DND-41 (cell line): Measurements from ENCODE around the gene GUCA2A.
A peak's percentile ranks its signal among the peaks of the same experiment; 100 is the strongest.

Experiments
- ATAC-seq: fragments of 200-7000 bp; cut with Tn5 transposase; 3 replicates; pipeline ENCODE4 v1.9.1; 2021; ENCODE audit warnings: low read depth; ENCODE audit not compliant: insufficient read depth
- DNase-seq: peaks from one replicate; pipeline ENCODE4 v3.0.0-alpha.2; 2020
- H2AFZ ChIP-seq: 2 replicates; pipeline ENCODE4 v1.6.0; 2012; ENCODE audit warnings: low read depth, low read length
- H3K27ac ChIP-seq: 2 replicates; pipeline ENCODE4 v1.5.1; 2012; ENCODE audit warnings: low read length, inconsistent platforms
- H3K27me3 ChIP-seq: fragments of 200-600 bp; sonication (generic); 2 replicates; pipeline ENCODE4 v1.6.0; 2012; ENCODE audit warnings: low read length, mild to moderate bottlenecking, inconsistent platforms; ENCODE audit not compliant: insufficient read depth, poor library complexity
- H3K36me3 ChIP-seq: 2 replicates; pipeline ENCODE4 v1.5.1; 2012; ENCODE audit warnings: low read length, inconsistent platforms; ENCODE audit not compliant: insufficient read depth
- H3K4me1 ChIP-seq: 2 replicates; pipeline ENCODE4 v1.5.1; 2012; ENCODE audit warnings: mild to moderate bottlenecking, low read length; ENCODE audit not compliant: insufficient read depth
- H3K4me2 ChIP-seq: 2 replicates; pipeline ENCODE4 v1.6.0; 2012; ENCODE audit warnings: mild to moderate bottlenecking, moderate library complexity, low read length, inconsistent platforms; ENCODE audit not compliant: insufficient read depth
- H3K4me3 ChIP-seq, 2 experiments: fragments of 200-600 bp in 1 of 2; shearing (Covaris generic) in 1 of 2; 2 replicates each; pipeline ENCODE4 v1.5.1; 2012 to 2016; ENCODE audit warnings: inconsistent platforms in 2 of 2, low read length in 2 of 2, mild to moderate bottlenecking in 2 of 2, low read depth in 1 of 2, moderate library complexity in 1 of 2
- H3K79me2 ChIP-seq: 2 replicates; pipeline ENCODE4 v1.6.0; 2012; ENCODE audit warnings: low read length, inconsistent platforms; ENCODE audit not compliant: insufficient read depth
- H3K9ac ChIP-seq: 2 replicates; pipeline ENCODE4 v1.6.0; 2012; ENCODE audit warnings: low read depth, mild to moderate bottlenecking, inconsistent platforms, low read length, moderate library complexity
- H3K9me3 ChIP-seq: 2 replicates; pipeline ENCODE4 v1.5.1; 2012; ENCODE audit warnings: low read length, moderate library complexity, mild to moderate bottlenecking, inconsistent platforms; ENCODE audit not compliant: insufficient read depth, severe bottlenecking
- H4K20me1 ChIP-seq: 2 replicates; pipeline ENCODE4 v1.6.0; 2012; ENCODE audit warnings: low read length; ENCODE audit not compliant: insufficient read depth
- EZH2 ChIP-seq: IDR thresholded peaks from 3 replicates; pipeline ENCODE4 v1.6.1; 2012; ENCODE audit warnings: borderline replicate concordance, low read depth, mild to moderate bottlenecking, moderate library complexity, low read length, inconsistent platforms; ENCODE audit not compliant: severe bottlenecking
- TF ChIP-seq, protein P1 (sequence below): IDR thresholded peaks from 2 replicates; pipeline ENCODE4 v1.5.1; 2012; ENCODE audit warnings: borderline replicate concordance, low read length, moderate library complexity, mild to moderate bottlenecking; ENCODE audit not compliant: poor library complexity, severe bottlenecking; ENCODE audit errors: extremely low read depth

The GUCA2A gene

DNA sequence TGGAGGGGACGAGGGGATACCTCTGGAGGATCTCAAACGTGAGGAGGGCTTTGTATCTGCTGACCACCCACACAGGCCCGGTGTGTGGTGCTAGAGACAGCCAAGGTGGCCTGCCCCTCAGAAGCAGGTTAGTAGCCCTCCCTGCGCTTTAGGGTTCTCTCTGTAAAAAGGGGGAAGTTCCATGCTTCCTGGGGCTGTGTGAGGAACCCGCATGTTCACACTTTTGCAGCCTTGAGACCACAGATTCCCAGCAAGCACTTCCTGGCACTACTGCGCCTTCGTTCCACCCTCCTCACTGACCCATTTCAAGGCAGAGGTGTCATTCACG is 19.2 kb downstream of the GUCA2A start:
- Histone ChIP-seq H3K36me3 (no peaks in the 10 kb centered on the region), H3K4me2 (no peak overlapping the region), H2AFZ (no peak overlapping the region), H3K27me3 (no peaks in the 10 kb centered on the region), H3K4me3 (no peak overlapping the region), H4K20me1 (no peaks in the 10 kb centered on the region), H3K27ac (no peak overlapping the region), H3K9me3 (no peaks in the 10 kb centered on the region), H3K79me2 (no peaks in the 10 kb centered on the region), H3K9ac (no peak overlapping the region), H3K4me1 (peaks cover 18% of the 10 kb centered on the region)
- ATAC-seq = no peak
- TF ChIP-seq, protein P1, sequence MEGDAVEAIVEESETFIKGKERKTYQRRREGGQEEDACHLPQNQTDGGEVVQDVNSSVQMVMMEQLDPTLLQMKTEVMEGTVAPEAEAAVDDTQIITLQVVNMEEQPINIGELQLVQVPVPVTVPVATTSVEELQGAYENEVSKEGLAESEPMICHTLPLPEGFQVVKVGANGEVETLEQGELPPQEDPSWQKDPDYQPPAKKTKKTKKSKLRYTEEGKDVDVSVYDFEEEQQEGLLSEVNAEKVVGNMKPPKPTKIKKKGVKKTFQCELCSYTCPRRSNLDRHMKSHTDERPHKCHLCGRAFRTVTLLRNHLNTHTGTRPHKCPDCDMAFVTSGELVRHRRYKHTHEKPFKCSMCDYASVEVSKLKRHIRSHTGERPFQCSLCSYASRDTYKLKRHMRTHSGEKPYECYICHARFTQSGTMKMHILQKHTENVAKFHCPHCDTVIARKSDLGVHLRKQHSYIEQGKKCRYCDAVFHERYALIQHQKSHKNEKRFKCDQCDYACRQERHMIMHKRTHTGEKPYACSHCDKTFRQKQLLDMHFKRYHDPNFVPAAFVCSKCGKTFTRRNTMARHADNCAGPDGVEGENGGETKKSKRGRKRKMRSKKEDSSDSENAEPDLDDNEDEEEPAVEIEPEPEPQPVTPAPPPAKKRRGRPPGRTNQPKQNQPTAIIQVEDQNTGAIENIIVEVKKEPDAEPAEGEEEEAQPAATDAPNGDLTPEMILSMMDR = no peak
- TF ChIP-seq EZH2 = no peak
- DNase-seq = no peak

DNA sequence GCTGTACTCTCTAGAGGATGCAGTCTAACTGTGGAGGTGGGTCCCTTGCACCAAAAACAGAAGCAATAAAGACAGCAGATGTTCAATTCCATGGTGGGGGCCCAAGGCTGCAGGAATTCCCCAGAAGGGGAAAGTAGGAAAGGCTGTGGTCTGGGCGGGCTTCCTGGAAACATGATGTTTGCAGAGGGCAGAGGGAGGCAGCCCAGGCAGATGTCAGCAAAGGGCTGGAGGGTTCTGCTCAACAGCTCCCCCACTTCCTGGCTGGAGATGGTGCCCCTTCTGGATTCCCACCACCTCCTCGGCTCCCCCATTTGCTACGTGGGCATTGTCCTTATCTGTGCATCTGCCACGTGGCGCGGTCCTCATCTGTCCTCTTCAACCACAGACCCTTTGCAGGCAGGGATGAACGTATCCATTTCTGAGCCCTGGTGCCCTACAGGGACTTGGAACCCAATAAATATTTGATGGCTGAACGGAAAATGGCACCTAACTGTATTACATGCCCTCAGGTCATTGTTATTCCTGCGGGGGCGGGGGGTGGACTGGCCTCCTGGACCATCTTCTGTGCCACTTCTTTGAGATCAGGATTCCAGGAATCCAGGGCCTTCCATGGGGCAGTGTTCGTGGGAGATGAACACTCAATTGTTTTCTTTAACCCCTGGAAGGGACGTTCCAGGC is 19.7 kb downstream of the GUCA2A start:
- Histone ChIP-seq H3K9me3 (no peaks in the 10 kb centered on the region), H3K4me3 (no peak overlapping the region), H2AFZ (no peak overlapping the region), H4K20me1 (no peaks in the 10 kb centered on the region), H3K79me2 (no peaks in the 10 kb centered on the region), H3K4me1 (peaks cover 18% of the 10 kb centered on the region), H3K27ac (no peak overlapping the region), H3K9ac (no peak overlapping the region), H3K36me3 (no peaks in the 10 kb centered on the region), H3K4me2 (no peak overlapping the region), H3K27me3 (no peaks in the 10 kb centered on the region)
- TF ChIP-seq, protein P1 = peak; percentile 15
- no peak for TF ChIP-seq EZH2
- ATAC-seq = 0 out of 3 replicates have a peak, but pooled peaks have one; percentile 23
- DNase-seq = no peak

DNA sequence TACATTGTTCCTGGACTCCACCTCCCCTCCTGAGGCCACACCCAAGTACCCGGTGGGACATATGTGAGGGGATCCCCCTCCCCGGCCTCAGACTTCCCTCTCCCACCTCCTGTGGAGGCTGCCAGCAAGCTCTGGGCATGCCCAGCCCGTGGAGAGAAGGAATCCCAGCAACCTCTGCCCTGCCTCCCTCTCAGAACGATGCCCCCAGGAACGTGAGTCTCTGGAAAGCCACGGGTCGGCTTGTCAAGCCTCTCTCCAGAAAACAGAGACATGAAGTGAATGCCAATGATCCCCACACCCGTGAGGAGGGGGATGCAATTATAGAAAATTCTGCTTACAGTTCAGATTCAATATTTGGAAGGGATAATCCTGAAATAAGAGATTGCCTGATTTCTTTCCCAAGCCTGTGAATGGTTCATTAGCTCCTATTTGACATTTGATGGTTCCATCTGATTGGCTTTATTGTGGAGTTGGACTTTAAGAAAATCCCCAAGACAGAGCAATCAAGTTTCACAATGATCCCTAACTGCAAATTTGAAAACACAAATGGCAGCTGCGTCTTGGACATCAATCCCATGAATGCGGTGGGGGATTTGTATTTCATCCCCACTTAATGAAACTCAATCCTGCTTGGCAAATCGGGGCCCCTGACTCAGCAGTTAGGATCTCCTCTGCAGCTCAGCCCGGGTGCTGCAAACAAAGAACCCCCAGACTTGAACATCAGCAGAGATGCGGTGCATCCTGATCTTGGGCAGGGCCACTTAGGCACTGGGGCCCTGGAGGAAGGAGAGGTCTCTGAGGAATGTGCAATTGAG is 20.4 kb downstream of the GUCA2A start:
- no peak for TF ChIP-seq EZH2
- TF ChIP-seq, protein P1 = no peak
- H3K27ac ChIP-seq = no peak overlapping the region

More for the DNA sequence above, 20.4 kb downstream of the GUCA2A start:
- Histone ChIP-seq H4K20me1 (no peaks in the 10 kb centered on the region), H3K36me3 (no peaks in the 10 kb centered on the region), H3K4me2 (no peak overlapping the region), H3K9me3 (no peaks in the 10 kb centered on the region), H3K27me3 (no peaks in the 10 kb centered on the region), H3K79me2 (no peaks in the 10 kb centered on the region), H3K4me1 (peaks cover 18% of the 10 kb centered on the region), H3K9ac (no peak overlapping the region), H3K4me3 (no peak overlapping the region), H2AFZ (no peak overlapping the region)
- DNase-seq (no peak), ATAC-seq (no peak)
